ENCODE data around the gene CCDC85A.

CCDC85A gene

DNA sequence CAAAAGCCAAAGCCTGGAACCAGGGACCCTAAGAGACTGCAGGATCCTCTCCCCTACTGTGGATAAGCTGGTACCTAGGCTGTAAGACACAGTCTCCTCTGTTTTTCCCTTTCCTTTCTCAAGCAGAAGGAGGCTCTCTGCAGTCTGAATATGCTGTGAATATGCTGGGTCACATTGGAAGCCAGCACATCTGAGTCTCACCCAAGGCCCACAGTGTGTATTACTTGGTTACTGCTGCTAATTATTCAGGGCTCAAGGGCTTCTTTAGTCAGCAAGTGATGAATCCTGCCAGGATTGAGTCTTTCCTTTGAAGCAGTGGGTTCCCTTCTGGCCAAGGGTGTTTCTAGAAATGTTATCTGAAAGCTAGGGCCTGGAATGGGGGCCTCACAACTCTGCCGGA lies 60.7 kb downstream of the CCDC85A start:
- H3K9me3 ChIP-seq (ENCODE audit: insufficient read depth, low read depth, low read length): peaks cover 3% of the 10 kb centered on the region; the same call in 1 of the 2 replicates
- H3K36me3 ChIP-seq (ENCODE audit: insufficient read depth, low read length): no peaks in the 10 kb centered on the region
- WGBS: no CpG with 5 or more reads among the region's 1 CpG
- H3K9ac ChIP-seq (ENCODE audit: low read depth, low read length): no peak overlapping the region
- H3K4me1 ChIP-seq (ENCODE audit: insufficient read depth, low read length): no peaks in the 10 kb centered on the region
- H3K27ac ChIP-seq (ENCODE audit: low read depth, low read length): no peak overlapping the region
- H3K27me3 ChIP-seq (ENCODE audit: insufficient read depth, low read length): no peaks in the 10 kb centered on the region
- no peak overlapping the region for H3K4me3 ChIP-seq (ENCODE audit: low read length)

DNA sequence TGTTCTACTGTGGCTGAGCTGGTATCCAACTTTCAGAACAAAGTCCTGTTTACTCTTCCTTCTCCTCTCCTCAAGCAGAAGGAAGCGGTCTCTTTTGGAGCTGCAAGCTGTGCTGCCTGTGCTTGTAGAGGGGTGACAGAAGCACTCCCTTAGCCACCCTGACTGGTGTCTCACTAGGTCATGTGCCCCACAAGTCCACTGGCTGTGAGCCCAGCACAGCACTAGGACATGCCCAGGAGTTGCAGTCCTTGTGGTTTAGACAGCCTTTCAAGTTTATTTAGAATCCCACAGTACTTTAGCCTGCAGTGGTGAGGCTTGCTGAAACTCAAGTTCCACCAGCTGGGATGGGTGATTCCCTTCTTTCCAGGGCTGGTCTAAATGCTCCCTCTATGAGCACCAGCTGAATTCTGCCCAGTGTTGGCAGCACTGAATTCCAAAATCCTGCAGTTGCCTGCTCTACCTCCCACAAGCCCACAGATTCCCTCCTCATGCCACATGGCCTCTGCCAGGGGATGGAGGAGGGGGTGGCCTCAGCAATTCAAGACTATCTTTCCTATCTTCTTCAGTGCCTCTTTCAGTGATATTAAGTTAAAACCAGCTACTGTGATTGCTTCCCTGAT lies 61.2 kb downstream of the CCDC85A start:
- Histone ChIP-seq H3K27ac (ENCODE audit: low read depth, low read length) (no peak overlapping the region), H3K27me3 (ENCODE audit: insufficient read depth, low read length) (no peaks in the 10 kb centered on the region), H3K9me3 (ENCODE audit: insufficient read depth, low read depth, low read length) (peaks cover 1% of the 10 kb centered on the region; the same call in 1 of the 2 replicates), H3K4me3 (ENCODE audit: low read length) (no peak overlapping the region), H3K9ac (ENCODE audit: low read depth, low read length) (no peak overlapping the region), H3K36me3 (ENCODE audit: insufficient read depth, low read length) (no peaks in the 10 kb centered on the region), H3K4me1 (ENCODE audit: insufficient read depth, low read length) (no peaks in the 10 kb centered on the region)
- WGBS: 85% methylated on average over 1 of the region's 1 CpG

DNA sequence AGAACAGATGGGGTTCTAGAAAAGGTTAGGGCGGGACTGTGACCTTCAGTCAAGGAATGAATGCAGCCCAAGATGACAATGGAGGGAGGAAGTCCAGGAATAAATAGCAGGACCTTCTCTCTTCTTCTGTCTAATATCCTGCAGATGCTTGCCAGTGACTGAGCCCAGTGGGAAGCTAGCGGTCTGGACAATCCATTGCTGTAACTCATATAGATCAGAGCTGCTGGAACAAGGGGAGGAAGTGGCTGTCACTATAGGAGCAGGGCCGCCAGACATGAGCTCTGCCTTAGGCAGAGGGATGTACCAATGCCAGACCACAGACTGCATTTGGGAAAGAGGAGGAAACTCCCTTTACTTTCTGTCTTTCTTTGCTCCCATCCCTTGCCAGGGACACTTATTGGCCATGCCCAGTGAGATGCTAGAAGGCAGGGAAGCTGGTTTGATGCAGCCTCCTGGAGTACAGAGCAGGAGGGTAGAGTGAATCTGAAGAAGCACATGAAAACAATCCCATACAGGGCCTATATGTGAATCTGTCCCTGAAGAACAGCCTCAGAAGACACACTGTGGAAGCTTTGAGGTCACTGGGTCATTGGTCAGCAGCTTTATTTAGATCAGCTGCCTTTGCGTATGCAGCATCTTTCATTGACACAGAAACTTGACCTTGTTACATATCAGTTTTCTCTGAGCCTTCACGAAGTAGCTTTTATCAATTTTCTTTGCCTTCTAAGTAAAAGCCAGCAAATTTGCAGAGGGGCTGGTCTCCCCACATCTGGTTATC lies 65.4 kb downstream of the CCDC85A start:
- no peaks in the 10 kb centered on the region for H3K27me3 ChIP-seq (ENCODE audit: insufficient read depth, low read length)
- no peaks in the 10 kb centered on the region for H3K36me3 ChIP-seq (ENCODE audit: insufficient read depth, low read length)
- 87% methylated on average over 5 of the region's 5 CpGs for WGBS
- H3K4me1 ChIP-seq (ENCODE audit: insufficient read depth, low read length): no peaks in the 10 kb centered on the region
- no peaks in the 10 kb centered on the region for H3K9me3 ChIP-seq (ENCODE audit: insufficient read depth, low read depth, low read length)
- no peak overlapping the region for H3K4me3 ChIP-seq (ENCODE audit: low read length)
- no peak overlapping the region for H3K9ac ChIP-seq (ENCODE audit: low read depth, low read length)
- no peak overlapping the region for H3K27ac ChIP-seq (ENCODE audit: low read depth, low read length)

DNA sequence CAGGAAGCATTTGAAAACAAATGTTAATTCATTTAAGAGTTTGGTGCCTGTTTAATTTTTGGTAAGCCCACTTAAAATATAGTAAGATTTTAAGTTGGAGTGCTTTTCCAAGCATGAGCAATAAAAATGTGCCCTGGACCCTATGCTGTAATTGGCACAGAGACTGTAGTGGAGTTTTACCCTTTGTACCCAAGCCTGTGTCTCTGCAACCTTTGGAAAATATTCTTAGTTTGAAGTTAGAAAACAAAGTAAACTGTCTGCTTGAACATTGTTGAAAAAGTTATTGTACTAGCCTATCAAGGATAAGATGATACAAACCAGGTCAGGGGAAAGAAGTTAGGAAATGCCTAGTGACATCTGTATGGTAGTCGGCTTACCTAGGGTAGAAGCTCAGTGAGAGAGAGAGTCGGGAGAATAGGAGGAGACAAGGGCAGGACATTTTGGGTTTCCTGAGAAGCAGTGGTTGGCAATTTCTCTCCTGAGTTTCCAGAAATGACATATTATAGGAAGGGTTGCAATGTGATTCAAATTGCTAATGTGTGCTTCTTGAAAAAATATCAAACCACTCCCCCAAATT lies 66.5 kb downstream of the CCDC85A start:
- no peak overlapping the region for H3K9ac ChIP-seq (ENCODE audit: low read depth, low read length)
- H3K27ac ChIP-seq (ENCODE audit: low read depth, low read length): no peak overlapping the region
- 92% methylated on average over 2 of the region's 2 CpGs for WGBS
- no peaks in the 10 kb centered on the region for H3K9me3 ChIP-seq (ENCODE audit: insufficient read depth, low read depth, low read length)
- no peaks in the 10 kb centered on the region for H3K27me3 ChIP-seq (ENCODE audit: insufficient read depth, low read length)
- H3K4me1 ChIP-seq (ENCODE audit: insufficient read depth, low read length): no peaks in the 10 kb centered on the region
- H3K36me3 ChIP-seq (ENCODE audit: insufficient read depth, low read length): no peaks in the 10 kb centered on the region
- no peak overlapping the region for H3K4me3 ChIP-seq (ENCODE audit: low read length)

DNA sequence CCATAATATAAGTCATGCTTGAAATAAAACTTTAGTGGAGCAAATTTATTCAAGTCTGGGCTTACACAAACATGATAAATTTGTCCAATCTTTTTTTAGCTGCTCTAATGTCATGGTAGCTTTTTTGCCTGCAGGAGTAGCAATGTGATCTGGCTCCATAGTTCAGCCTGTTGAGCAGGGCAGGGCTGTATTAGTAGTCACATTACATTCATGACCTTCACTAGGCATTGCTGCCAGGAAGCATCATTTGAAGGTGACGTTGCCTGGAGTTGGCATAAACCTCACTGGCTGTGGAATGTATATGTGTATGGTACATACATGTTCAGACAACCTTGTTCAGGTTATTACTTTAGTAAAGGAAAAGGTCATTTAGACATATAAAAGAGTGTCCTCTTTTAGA lies 76.6 kb downstream of the CCDC85A start:
- no peak overlapping the region for H3K4me3 ChIP-seq (ENCODE audit: low read length)
- H3K36me3 ChIP-seq (ENCODE audit: insufficient read depth, low read length): no peaks in the 10 kb centered on the region
- 90% methylated on average over 1 of the region's 1 CpG for WGBS
- no peaks in the 10 kb centered on the region for H3K4me1 ChIP-seq (ENCODE audit: insufficient read depth, low read length)
- no peak overlapping the region for H3K9ac ChIP-seq (ENCODE audit: low read depth, low read length)
- H3K9me3 ChIP-seq (ENCODE audit: insufficient read depth, low read depth, low read length): no peaks in the 10 kb centered on the region
- H3K27ac ChIP-seq (ENCODE audit: low read depth, low read length): no peak overlapping the region
- no peaks in the 10 kb centered on the region for H3K27me3 ChIP-seq (ENCODE audit: insufficient read depth, low read length)

DNA sequence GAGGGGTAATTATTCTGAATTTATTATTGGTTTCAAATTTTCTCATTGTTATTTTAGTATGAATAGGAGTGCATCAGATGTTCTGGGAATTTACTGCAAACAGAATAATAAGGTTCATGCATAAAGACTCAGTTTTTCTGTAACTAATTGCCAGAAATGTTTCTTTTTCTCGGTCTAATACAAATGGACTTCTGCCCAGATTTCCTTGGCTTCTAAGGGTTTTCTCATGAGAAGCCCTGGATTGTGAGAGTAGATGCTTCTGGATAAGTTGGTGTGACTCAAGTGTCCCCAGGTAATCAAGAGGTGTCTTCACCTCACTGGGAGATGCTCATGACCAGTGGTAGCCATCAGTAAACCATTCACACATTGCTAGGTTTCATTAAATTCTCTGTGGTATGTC lies 78.5 kb downstream of the CCDC85A start:
- no peaks in the 10 kb centered on the region for H3K36me3 ChIP-seq (ENCODE audit: insufficient read depth, low read length)
- no peak overlapping the region for H3K9ac ChIP-seq (ENCODE audit: low read depth, low read length)
- no peaks in the 10 kb centered on the region for H3K9me3 ChIP-seq (ENCODE audit: insufficient read depth, low read depth, low read length)
- no peaks in the 10 kb centered on the region for H3K27me3 ChIP-seq (ENCODE audit: insufficient read depth, low read length)
- no peak overlapping the region for H3K4me3 ChIP-seq (ENCODE audit: low read length)
- H3K4me1 ChIP-seq (ENCODE audit: insufficient read depth, low read length): no peaks in the 10 kb centered on the region
- 97% methylated on average over 1 of the region's 1 CpG for WGBS
- no peak overlapping the region for H3K27ac ChIP-seq (ENCODE audit: low read depth, low read length)

DNA sequence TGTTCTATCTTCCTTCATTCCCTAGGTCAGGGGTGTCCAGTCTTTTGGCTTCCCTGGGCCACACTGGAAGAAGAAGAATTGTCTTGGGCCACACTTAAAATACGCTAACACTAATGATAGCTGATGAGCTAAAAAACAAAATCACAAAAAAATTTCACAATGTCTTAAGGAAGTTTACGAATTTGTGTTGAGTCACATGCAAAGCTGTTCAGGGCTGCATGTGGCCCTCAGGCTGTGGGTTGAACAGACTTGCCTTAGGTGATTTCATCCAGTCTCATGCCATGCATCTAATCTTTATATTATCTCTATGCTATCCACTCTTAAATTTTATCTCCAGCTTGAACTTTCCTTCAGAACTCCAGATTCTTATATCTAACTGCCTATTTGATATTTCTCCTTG lies 80.1 kb downstream of the CCDC85A start:
- H3K27me3 ChIP-seq (ENCODE audit: insufficient read depth, low read length): no peaks in the 10 kb centered on the region

DNA sequence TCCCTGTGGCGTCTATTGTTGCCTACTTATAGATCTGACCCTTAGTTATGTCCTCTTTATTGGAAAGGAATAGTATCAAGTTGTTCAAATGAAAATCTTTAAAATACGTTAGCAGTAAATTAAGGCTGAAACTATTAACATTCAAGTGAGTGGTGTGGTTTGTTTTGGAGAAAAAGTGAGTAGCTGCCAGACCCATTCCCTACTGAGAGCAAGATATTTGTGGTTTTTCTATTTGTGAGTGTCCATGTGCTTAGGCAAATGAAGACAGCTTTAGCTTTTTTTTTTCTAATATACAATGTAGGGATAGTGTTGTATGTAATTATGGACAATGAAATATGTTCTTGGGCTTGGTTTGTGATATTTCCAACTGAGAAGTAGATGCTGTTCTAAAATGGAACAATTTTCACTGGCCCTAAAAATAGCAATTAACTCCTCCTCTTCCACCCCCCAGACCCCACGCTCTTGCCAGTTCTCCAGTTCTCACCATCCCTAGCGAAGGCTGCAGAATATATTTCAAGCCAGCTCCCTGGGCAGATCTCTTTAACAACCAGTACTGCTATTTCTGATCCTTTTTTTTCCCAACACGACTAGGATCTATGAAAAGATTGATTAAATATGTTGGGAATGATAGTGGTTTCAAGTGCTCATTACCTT lies 83.1 kb downstream of the CCDC85A start:
- WGBS: 92% methylated on average over 4 of the region's 5 CpGs
- H3K4me3 ChIP-seq (ENCODE audit: low read length): no peak overlapping the region
- no peaks in the 10 kb centered on the region for H3K27me3 ChIP-seq (ENCODE audit: insufficient read depth, low read length)
- H3K9me3 ChIP-seq (ENCODE audit: insufficient read depth, low read depth, low read length): no peaks in the 10 kb centered on the region
- H3K4me1 ChIP-seq (ENCODE audit: insufficient read depth, low read length): no peaks in the 10 kb centered on the region
- no peak overlapping the region for H3K27ac ChIP-seq (ENCODE audit: low read depth, low read length)
- H3K9ac ChIP-seq (ENCODE audit: low read depth, low read length): no peak overlapping the region
- no peaks in the 10 kb centered on the region for H3K36me3 ChIP-seq (ENCODE audit: insufficient read depth, low read length)

More for the DNA sequence above, 80.1 kb downstream of the CCDC85A start:
- Histone ChIP-seq H3K4me1 (ENCODE audit: insufficient read depth, low read length) (no peaks in the 10 kb centered on the region), H3K9ac (ENCODE audit: low read depth, low read length) (no peak overlapping the region), H3K9me3 (ENCODE audit: insufficient read depth, low read depth, low read length) (no peaks in the 10 kb centered on the region), H3K27ac (ENCODE audit: low read depth, low read length) (no peak overlapping the region), H3K4me3 (ENCODE audit: low read length) (no peak overlapping the region), H3K36me3 (ENCODE audit: insufficient read depth, low read length) (no peaks in the 10 kb centered on the region)
- 100% methylated on average over 2 of the region's 2 CpGs for WGBS

DNA sequence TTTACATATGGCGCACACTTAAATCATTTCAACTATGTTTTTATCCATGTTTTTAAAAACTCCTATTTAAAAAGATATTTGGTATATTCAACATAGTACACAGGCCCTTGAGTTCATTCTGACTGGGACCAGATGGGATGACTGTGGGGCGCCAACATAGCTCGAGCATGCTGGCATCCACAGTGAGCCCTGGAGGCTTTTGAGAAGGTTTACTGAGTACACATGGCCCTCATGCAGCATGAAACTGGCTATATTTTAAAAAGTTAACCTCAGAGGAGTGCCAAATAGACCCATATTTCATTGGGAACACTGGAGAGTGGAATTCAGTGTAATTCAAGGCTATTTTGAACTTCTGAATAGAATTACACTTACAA lies 83.6 kb downstream of the CCDC85A start:
- Histone ChIP-seq H3K4me3 (ENCODE audit: low read length) (no peak overlapping the region), H3K9ac (ENCODE audit: low read depth, low read length) (no peak overlapping the region)

DNA sequence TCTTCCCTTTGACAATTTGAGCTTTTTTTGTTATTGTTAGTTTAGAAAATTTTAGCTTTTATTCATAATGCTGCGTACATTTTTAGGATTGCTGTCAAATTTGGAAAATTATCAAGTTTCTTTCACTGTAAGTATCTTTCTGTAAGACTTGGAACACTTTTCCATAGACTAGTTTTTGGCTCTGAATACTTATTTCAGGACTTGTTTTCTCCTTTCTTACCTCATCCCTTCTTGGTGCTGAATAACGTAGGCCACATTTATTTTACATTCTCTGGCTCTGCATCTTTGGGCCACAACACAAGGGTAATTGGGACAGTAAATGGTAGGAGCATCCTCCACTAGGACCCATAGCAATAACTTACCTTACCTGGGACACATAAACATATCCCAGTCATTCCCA lies 85.1 kb downstream of the CCDC85A start:
- no peak overlapping the region for H3K9ac ChIP-seq (ENCODE audit: low read depth, low read length)
- no peak overlapping the region for H3K27ac ChIP-seq (ENCODE audit: low read depth, low read length)
- no peaks in the 10 kb centered on the region for H3K27me3 ChIP-seq (ENCODE audit: insufficient read depth, low read length)
- WGBS: 91% methylated on average over 2 of the region's 2 CpGs
- H3K36me3 ChIP-seq (ENCODE audit: insufficient read depth, low read length): no peaks in the 10 kb centered on the region
- H3K4me1 ChIP-seq (ENCODE audit: insufficient read depth, low read length): no peaks in the 10 kb centered on the region
- no peaks in the 10 kb centered on the region for H3K9me3 ChIP-seq (ENCODE audit: insufficient read depth, low read depth, low read length)
- no peak overlapping the region for H3K4me3 ChIP-seq (ENCODE audit: low read length)

More for the DNA sequence above, 83.6 kb downstream of the CCDC85A start:
- no peaks in the 10 kb centered on the region for H3K9me3 ChIP-seq (ENCODE audit: insufficient read depth, low read depth, low read length)
- H3K36me3 ChIP-seq (ENCODE audit: insufficient read depth, low read length): no peaks in the 10 kb centered on the region
- 93% methylated on average over 2 of the region's 3 CpGs for whole genome bisulfite sequencing
- H3K4me1 ChIP-seq (ENCODE audit: insufficient read depth, low read length): no peaks in the 10 kb centered on the region
- no peak overlapping the region for H3K27ac ChIP-seq (ENCODE audit: low read depth, low read length)
- H3K27me3 ChIP-seq (ENCODE audit: insufficient read depth, low read length): no peaks in the 10 kb centered on the region

DNA sequence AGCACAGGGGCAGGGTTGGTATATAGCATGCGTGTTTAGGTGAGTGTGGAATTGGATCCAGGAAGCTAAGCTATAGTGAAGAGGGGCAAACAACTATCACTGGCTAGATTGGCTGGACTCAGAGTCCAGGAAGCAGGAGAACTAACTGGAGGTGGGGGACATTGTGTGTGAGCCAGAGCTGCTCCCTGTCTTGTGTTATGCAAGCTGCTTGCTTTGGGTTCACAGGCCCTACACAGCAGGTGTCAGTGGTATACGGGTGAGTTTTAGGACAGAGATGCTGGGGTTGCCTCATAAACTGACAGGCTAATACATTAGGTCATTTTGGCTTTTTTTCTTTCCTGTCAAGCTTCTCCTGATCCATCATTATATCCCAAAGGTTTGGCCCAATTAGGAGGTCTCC lies 87.5 kb downstream of the CCDC85A start:
- no peaks in the 10 kb centered on the region for H3K36me3 ChIP-seq (ENCODE audit: insufficient read depth, low read length)
- no peak overlapping the region for H3K27ac ChIP-seq (ENCODE audit: low read depth, low read length)
- no peak overlapping the region for H3K4me3 ChIP-seq (ENCODE audit: low read length)
- no peaks in the 10 kb centered on the region for H3K4me1 ChIP-seq (ENCODE audit: insufficient read depth, low read length)
- no peak overlapping the region for H3K9ac ChIP-seq (ENCODE audit: low read depth, low read length)
- H3K27me3 ChIP-seq (ENCODE audit: insufficient read depth, low read length): no peaks in the 10 kb centered on the region
- 69% methylated on average over 2 of the region's 2 CpGs for WGBS
- no peaks in the 10 kb centered on the region for H3K9me3 ChIP-seq (ENCODE audit: insufficient read depth, low read depth, low read length)

All from HUES64 (cell line).